Panc1 (cell line): ENCODE results near the gene TNIP2. TPM values are rescaled to one million over a fixed set of nuclear protein-coding genes. Genes with fewer than 3 reads are reported as not detected.

Experiments
- ATAC-seq: fragments of 200-7000 bp; cut with Tn5 transposase; 2 replicates; pipeline ENCODE4 v1.9.1; 2020; ENCODE audit warnings: mild to moderate bottlenecking, moderate library complexity
- BruUV-seq: library from RNA; stranded (reverse); fragments of 400-500 nt; replicated peaks from 2 replicates; lab custom pipeline; 2021; lab: Mats Ljungman, UMichigan
- CTCF ChIA-PET: fragments of 300-600 bp; sonication (Branson Sonifier 250); formaldehyde crosslinking; loops from one replicate; lab custom pipeline; 2022; ENCODE audit warnings: antibody characterized with exemption; lab: Charles Lee
- POLR2A ChIA-PET: fragments of 300-600 bp; sonication (Branson Sonifier 250); formaldehyde crosslinking; loops from one replicate; lab custom pipeline; 2022; ENCODE audit warnings: antibody characterized with exemption; lab: Charles Lee
- DNase-seq: peaks from one replicate; pipeline ENCODE4 v3.0.0-alpha.2; 2010; ENCODE audit warnings: low read depth, low spot score
- H3K27ac ChIP-seq: 2 replicates; pipeline ENCODE4 v1.5.1; 2011; ENCODE audit warnings: mild to moderate bottlenecking, low read length, inconsistent platforms
- H3K27me3 ChIP-seq: fragments of 200-500 bp; sonication (Bioruptor generic); 2 replicates; pipeline ENCODE4 v1.6.0; 2014; ENCODE audit warnings: low read length, inconsistent platforms; ENCODE audit not compliant: control insufficient read depth, insufficient read depth
- H3K36me3 ChIP-seq: fragments of 200-500 bp; sonication (Bioruptor generic); 2 replicates; pipeline ENCODE4 v1.5.1; 2014; ENCODE audit warnings: inconsistent platforms, mild to moderate bottlenecking, low read length, moderate library complexity; ENCODE audit not compliant: control insufficient read depth, insufficient read depth
- H3K4me1 ChIP-seq: 2 replicates; pipeline ENCODE4 v1.5.1; 2011; ENCODE audit warnings: inconsistent platforms, mild to moderate bottlenecking, low read length, moderate library complexity; ENCODE audit not compliant: control insufficient read depth, insufficient read depth
- H3K4me3 ChIP-seq, 2 experiments: 2 replicates each; pipeline ENCODE4 v1.5.1; 2011 to 2012; ENCODE audit warnings: low read depth in 2 of 2, low read length in 2 of 2, mild to moderate bottlenecking in 2 of 2, inconsistent platforms in 1 of 2, moderate library complexity in 1 of 2
- H3K9me3 ChIP-seq: fragments of 200-500 bp; sonication (Bioruptor generic); 2 replicates; pipeline ENCODE4 v1.5.1; 2014; ENCODE audit warnings: low read depth, mild to moderate bottlenecking, inconsistent platforms, low read length, moderate library complexity; ENCODE audit not compliant: control insufficient read depth, insufficient read depth
- CTCF ChIP-seq: fragments of 450-650 bp; IDR thresholded peaks from 2 replicates; pipeline ENCODE4 v1.5.1; 2017; ENCODE audit warnings: mild to moderate bottlenecking
- POLR2AphosphoS5 ChIP-seq: IDR thresholded peaks from 2 replicates; pipeline ENCODE4 v1.6.1; 2012; ENCODE audit warnings: mild to moderate bottlenecking, low read depth, low read length, moderate library complexity
- REST ChIP-seq, 2 experiments: IDR thresholded peaks; 2 replicates each; pipeline ENCODE4 v1.6.1; 2011 to 2012; ENCODE audit warnings: low read depth in 2 of 2, control low read depth in 1 of 2, low read length in 1 of 2, mild to moderate bottlenecking in 1 of 2, moderate library complexity in 1 of 2; ENCODE audit not compliant: insufficient read depth in 1 of 2
- SIN3A ChIP-seq: IDR thresholded peaks from 2 replicates; pipeline ENCODE4 v1.6.1; 2012; ENCODE audit warnings: low read depth, mild to moderate bottlenecking, low read length, moderate library complexity, borderline replicate concordance; ENCODE audit not compliant: insufficient read depth
- TCF7L2 ChIP-seq: IDR thresholded peaks from 2 replicates; pipeline ENCODE4 v1.6.1; 2011; ENCODE audit warnings: mild to moderate bottlenecking, low read depth, low read length, inconsistent platforms
- in situ Hi-C: cut with HindIII; loops from 2 replicates; pipeline ENCODE4 v1.10.0; 2016; ENCODE audit warnings: low sequenced_read_pairs, low pct_unique_long_range_greater_than_20kb
- intact Hi-C: fragments of 100-400 bp; cut with micrococcal nuclease; formaldehyde crosslinking; loops from one replicate; pipeline ENCODE4 v1.10.0; 2022; ENCODE audit not compliant: unreplicated experiment
- total RNA-seq: library from RNA; stranded (reverse); gene quantifications from one replicate; pipeline ENCODE4 v1.2.1, GENCODE V29; 2021; ENCODE audit not compliant: unreplicated experiment

The TNIP2 gene
- total RNA-seq, 1 experiment from 2014 or later, result 60.3 TPM

- in situ Hi-C loops (no loop called here), intact Hi-C loops (loop anchor here (10.0 kb wide), 1 partner anchor 167 kb away; no protein-coding TSS in a partner anchor)
- Histone ChIP-seq H3K27me3 (no peaks in the 10 kb centered on the region), H3K36me3 (no peaks in the 10 kb centered on the region), H3K4me3 (no peak overlapping the region), H3K9me3 (no peaks in the 10 kb centered on the region), H3K4me1 (no peaks in the 10 kb centered on the region), H3K27ac (no peak overlapping the region)
- ATAC-seq (no peak), DNase-seq (no peak)
- CTCF ChIA-PET, result no interaction called here
- POLR2A ChIA-PET, result no interaction called here
- TF ChIP-seq REST (IDR thresholded peaks at IDR 0.05; ENCODE audit: insufficient read depth in 1 of 2, low read depth in 2 of 2, low read length in 1 of 2) (no peak), POLR2AphosphoS5 (no peak), SIN3A (no peak), TCF7L2 (no peak)
- no TSS peak for BruUV-seq
Measured at GRCh38 chr4:2768124-2768523, 12.0 kb upstream of the TNIP2 start.

- DNase-seq (no peak), ATAC-seq (no peak)
- ChIA-PET CTCF (no interaction called here), POLR2A (no interaction called here)
- no TSS peak for BruUV-seq
- H3K27ac ChIP-seq, result no peak overlapping the region
- H3K27me3 ChIP-seq, result no peaks in the 10 kb centered on the region
- in situ Hi-C loops (no loop called here), intact Hi-C loops (loop anchor here (10.0 kb wide), 1 partner anchor 167 kb away; no protein-coding TSS in a partner anchor)
- H3K36me3 ChIP-seq, result no peaks in the 10 kb centered on the region
- no peaks in the 10 kb centered on the region for H3K9me3 ChIP-seq
- H3K4me3 ChIP-seq, result no peak overlapping the region
- no peaks in the 10 kb centered on the region for H3K4me1 ChIP-seq
- TF ChIP-seq TCF7L2 (no peak), CTCF (no peak)
Measured at GRCh38 chr4:2767705-2768074, 11.6 kb upstream of the TNIP2 start.

- no peaks in the 10 kb centered on the region for H3K9me3 ChIP-seq
- DNase-seq (no peak), ATAC-seq (no peak)
- no peaks in the 10 kb centered on the region for H3K27me3 ChIP-seq
- no TSS peak for BruUV-seq
- ChIA-PET POLR2A (no interaction called here), CTCF (no interaction called here)
- H3K27ac ChIP-seq, result no peak overlapping the region
- no peaks in the 10 kb centered on the region for H3K4me1 ChIP-seq
- in situ Hi-C loops, result no loop called here
- intact Hi-C loops, result loop anchor here (10.0 kb wide), 1 partner anchor 168 kb away; no protein-coding TSS in a partner anchor
- no peaks in the 10 kb centered on the region for H3K36me3 ChIP-seq
- no peak overlapping the region for H3K4me3 ChIP-seq
- TF ChIP-seq POLR2AphosphoS5 (no peak), REST (IDR thresholded peaks at IDR 0.05; ENCODE audit: insufficient read depth in 1 of 2, low read depth in 2 of 2, low read length in 1 of 2) (no peak), CTCF (no peak), SIN3A (no peak), TCF7L2 (no peak)
Measured at GRCh38 chr4:2767046-2767704, 11.0 kb upstream of the TNIP2 start.
